GM19035 (cell line): ENCODE measurements around the gene RUNX3.
"Not testable (repeated sequence)": the region's sequence is repeated elsewhere in the genome, so short reads cannot be mapped to it uniquely, and the experiment has no call there.

Source experiments
- ATAC-seq: cut with Tn5 transposase; IDR thresholded peaks from one replicate; pipeline ENCODE4 v1.9.1; 2021; ENCODE audit not compliant: unreplicated experiment

RUNX3 gene

DNA sequence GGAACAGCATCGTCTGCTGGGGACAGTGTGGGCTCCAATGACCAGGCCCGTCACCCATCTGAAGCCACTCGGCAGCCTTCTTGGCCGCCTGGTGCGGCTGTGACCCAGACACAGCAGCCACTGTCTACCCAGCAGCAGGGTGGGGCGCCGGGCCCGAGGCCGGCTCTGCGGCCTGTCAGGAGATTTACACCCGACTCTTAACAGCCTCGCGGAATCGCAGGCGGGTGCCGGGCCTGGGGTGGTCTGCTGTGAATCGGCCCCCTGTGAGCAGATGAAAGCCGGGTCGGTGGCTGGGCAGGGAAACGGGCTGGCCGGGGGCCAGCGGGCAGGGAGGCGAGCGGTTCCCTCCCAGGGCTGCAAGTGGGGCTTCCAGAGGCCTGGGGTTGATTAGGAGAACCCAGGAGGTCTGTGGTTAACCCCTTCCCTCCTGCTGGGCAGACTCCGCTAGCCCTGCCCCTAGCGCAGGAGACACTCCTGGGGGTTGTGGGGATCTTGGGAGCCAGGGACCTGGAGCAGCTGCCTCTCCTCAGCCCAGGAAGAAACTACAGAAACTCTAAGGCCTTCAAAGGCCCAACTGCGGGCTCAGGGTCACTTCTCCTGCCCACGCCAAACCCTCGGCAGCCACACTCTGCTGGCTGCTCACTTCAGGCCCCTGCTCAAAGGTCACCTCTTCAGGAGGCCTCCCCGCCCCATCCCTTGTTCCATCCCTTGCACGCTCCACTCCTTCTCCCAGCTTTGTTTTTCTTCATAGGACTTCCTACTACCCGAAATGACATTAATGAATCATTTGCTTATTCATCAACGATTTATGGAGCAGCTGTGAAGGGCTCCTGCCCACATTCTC, 15.6 kb downstream of the RUNX3 start:
- ATAC-seq: no peak

DNA sequence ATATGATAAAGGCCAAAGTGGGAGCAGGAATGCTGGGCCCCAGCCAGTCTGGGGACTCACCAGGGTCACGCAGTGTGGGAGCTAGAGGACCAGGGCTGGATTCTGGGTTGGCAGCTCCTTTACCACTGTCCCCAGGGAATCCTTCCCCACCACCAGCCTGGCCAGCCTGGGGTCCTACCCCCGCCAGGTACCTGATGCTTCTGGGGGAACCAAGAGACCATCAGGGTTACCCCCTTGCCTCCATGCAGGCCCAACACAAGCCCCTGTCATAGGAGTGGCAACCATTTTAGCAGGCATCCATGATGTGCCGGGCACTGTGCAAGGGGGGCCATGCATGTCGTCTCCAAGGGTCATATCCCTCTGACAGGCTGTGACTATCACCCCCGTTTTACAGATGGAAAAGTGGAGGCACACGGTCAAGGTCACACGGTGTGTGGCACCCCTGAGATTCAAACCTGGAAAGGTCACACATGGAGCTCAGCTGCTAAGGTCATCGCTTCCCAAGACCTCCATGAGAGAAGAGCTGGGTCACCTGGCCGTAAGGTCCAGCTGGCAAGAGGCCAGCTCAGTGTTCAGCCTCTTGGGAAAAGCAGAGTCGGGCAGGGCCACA, 16.4 kb downstream of the RUNX3 start:
- no peak for ATAC-seq

DNA sequence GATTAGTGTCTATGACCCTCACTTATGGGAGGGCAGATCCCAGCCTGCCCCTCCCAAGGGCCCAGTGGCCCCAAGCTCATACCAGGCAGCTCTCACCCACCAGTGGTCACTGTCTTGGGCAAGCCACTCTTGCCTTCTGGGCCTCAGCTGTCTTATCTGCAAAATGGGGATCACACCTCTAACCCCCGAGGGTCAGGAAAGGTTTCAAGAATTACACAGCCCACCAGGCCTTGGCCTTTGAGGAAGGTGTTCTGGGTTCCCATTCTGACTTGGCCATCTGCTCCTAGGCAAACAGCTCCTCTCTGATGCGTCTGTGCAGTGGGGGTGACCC, 16.8 kb downstream of the RUNX3 start:
- no peak for ATAC-seq

DNA sequence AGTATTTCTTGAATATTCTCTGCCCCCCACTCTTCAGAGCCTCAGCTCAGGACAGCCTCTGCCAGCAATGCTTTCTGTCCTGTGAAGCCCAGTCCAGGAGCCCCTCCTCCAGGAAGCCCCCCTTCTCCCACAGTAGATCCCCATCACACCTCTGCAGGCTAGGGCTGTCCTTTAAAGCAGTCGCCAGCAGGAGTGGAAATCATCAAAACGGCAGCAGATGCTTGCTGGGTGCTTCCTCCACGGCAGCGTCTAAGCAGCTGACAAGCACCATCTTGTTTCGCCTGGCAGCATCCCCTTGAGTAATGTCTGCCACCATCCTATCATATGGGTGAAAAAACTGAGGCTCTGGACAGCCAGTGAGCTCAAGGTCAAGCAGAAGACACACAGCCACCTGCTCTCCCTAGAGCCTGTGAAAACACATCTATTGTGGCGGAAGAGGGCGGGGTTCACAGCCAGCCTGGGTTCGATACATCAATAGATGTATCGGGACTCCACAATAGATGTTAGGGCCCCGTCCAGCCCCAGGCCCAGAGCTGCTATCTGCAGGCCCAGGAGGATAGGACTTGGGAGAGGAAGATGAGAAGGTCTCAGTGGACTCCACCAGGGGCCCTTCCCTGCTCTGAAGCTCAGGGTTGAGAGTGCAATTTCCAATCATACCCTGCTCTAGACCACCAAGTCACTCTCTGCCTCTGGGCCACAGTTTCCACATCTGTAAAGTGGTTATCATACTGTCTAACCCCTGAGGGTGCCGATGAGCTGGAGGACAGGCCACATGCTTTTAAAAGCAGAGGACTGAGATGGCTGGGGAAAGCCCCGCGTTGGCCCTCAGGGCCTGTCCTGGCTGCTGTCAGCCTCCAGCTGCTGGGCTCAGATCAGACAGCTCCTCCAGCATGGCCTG, 17.5 kb downstream of the RUNX3 start:
- ATAC-seq: no peak

DNA sequence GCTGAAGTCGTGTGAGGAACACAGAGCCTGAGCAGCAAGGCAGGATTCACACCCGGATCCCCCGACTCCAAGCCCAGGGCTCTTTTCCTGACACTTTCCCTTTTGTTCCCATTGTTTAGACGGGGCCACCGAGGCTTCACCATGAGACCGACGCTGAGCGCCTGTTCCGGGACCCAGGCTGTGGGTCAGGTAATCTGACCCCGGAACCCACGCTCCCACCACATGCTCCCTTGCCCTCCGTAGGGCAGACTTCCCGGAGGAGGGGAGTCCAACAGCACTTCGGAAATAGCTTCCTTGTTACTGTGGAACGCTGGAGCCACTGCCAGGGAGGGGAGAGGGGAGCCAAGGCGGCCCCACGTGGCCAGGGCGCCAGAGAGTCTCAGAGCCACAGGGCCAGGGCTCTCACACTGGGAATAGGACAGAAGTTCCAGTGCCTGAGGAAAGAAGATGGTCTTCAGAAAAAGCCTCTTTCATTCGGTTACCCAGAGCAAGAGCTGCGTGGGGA, 18.4 kb downstream of the RUNX3 start:
- no peak for ATAC-seq

DNA sequence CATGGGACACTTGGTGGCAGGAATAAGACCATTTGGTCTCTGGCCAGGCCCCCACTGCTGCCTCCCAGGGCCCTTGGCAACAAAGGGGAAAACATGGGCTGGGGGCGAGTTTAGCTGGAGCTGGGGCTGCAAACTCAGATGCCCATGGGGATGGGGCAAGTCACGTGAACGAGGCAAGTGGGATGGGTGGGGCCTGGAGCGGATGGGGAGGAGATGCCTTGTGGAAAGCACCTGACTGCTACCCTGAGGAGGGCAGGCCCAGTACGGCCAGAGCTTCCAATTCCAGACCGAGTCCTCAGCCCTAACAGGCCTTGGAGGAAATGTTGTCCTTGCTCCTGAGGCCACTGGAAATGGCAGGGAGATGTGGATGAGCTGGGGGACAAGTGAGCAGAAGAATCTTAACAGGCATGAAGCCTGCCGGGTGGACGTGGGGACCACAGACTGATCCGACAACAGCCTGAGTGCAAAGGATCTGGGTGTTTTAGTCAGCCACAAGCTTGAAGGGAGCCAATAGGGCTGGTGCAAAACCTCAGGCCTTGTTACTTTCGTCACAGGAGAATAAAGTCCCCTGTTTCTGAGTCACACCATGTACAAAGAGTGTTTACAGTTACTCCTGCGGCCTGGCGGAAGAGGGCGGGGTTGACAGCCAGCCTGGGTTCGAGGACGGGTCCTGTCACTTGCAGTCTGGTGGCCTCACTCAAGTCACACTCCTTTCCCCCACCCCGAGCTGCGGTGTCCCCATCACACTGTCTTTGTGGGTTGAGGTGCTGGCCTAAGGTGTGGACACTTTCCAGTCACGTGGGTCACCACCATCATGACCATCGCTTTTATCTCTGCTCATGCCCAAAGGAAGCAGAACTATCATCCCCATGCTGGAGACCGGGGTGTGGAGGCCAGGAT, 19.1 kb downstream of the RUNX3 start:
- no peak for ATAC-seq

DNA sequence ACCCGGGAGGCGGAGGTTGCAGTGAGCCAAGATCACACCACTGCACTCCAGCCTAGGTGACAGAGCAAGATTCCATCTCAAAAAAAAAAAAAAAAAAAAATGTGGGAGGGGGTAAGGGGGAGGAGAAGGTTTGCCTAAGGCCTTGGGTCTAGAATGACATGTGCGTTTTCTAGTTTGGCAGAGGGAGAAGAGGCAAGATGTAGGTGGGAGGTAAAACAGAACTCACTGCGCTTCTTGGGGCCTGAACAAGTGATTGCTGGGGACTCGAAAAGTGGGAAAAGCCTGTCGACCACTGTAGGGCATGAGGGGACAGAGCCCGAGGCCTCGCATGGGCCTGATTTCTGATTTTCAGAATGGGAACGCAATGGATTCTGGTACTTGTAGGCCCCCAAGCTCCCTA, 19.9 kb downstream of the RUNX3 start:
- ATAC-seq: no peak

DNA sequence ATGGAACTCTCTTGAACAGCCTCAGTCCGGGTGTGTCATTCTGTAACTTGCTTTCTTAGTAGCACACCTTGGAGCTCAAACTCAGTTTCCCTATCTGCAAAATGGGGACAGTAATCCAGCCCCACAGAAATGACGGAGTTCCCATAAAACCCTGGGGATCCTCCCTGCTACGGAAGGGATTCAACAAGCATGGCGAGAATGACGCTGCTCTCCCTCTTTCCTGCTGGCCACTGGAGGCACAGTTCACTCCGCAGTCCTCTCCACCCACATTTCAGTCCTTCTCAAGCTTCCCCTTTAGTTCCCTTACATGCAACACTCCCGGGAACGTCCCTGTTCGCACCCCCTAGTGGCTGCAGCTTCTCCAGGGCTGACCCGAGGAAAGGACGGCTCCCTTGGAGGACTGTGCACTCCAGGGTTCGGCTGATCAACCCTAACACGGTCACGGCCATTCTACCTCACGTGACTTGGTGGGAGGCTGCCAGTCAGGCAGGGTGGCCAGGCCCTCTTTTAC, 20.6 kb downstream of the RUNX3 start:
- no peak for ATAC-seq

DNA sequence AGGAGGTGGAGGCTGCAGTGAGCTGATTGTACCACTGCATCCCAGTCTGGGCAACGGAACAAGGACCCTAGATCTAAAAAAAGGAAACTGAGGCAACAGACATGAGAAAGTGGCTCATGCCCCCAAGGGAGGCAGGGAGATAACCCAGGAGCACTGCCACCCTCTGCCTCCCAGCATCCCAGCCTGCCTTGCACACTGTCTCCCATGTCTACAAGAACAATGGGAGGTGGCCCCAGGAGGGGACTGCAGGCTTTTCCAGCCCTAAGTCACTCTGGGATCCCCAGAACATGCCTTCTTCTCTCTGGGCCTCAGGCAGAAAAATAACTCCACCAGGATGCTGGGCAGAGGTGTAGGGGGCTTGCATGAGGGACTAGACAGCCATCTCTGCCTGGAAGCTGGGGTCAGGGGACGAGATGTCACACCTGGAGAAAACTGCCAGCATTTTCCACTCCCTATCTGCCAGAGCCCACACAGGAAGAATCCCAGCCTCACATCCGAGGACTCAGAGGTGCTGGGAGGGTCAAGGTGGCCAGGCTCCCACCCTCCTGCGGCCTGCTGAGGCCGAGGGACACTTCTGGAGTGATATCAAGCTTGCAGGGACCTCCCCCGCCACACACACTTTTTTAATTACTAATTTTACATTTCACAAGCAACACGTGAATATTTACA, 21.4 kb downstream of the RUNX3 start:
- ATAC-seq: no peak

DNA sequence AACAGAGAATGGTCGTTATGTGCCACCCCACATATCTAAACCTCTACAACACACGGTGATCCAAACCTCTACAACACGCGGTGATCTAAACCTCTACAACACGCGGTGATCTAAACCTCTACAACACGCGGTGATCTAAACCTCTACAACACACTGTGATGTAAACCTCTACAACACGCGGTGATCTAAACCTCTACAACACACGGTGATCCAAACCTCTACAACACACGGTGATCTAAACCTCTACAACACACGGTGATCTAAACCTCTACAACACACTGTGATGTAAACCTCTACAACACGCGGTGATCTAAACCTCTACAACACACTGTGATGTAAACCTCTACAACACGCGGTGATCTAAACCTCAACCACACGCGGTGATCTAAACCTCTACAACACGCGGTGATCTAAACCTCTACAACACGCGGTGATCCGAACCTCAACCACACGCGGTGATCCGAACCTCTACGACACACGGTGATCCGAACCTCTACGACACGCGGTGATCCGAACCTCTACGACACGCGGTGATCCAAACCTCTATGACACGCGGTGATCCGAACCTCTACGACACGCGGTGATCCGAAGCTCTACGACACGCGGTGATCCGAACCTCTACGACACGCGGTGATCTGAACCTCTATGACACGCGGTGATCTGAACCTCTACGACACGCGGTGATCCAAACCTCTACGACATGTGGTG, 22.3 kb downstream of the RUNX3 start:
- not testable (repeated sequence) for ATAC-seq

DNA sequence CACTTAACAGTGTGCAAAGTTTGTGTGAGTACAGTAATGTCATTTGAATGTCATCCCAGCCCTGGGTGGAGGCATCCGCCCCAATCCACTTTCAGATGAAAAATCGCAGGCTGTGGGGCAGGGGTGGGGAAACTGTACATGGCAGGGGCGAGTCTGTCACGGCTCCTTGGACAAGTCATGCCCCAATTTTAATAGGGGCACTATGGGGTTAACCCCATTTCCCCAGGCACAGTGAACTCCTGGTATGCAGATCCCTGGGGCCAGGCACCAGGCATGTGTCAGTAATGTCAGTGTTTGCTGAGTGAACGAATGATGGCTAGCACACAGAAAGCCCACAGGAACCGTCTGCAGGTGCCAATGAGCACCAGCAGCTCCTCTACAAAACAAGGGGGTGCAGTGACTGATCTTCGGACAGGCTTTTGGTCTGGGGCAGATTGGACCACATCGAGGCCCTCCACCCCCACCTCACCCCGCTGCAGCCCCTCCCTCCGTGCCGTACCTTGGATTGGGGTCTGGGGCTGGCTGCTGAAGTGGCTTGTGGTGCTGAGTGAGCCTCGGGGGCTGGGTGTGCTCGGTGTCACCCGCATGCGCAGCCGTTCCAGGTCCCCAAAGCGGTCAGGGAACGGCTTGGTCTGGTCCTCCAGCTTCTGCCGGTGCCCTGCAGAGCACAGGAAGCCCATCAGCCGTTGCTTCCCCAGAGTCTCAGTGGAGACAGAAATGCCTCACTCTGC, 23.2 kb downstream of the RUNX3 start:
- no peak for ATAC-seq

DNA sequence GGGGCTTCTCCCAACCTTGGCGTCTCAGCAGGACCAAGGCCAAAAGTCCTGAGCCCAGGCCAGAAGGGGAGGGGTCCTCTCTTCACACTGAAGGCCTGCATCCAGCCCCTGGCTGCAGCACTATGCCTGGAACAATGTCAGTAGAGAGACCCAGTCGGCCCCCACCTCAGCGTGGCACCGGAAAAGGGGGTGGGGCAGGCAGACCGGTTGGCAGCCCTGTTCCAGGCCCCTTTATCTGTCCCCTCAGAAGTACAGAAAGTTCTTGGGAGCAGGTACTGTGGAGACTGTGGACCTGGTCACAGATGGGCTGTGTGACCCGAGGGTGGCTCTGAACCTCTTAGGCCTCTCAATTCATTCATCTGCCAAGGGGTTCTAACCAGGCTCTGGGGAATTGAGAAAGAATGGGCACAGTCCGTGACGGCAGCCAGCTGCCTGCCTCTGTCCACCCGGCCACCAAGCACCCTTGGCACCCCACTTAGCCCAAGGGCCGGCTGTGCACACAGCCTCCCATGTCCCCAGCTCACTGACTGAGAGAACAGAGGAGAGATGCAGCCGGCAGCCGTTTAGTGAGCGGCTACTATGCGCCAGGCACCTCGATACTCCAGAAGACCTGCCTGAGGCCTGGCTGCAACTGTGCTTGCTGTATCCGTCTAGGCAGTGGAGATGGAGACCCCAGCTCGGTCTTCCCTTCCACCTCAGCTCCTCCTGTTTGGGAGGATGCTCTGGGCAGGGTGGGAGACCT, 23.9 kb downstream of the RUNX3 start:
- no peak for ATAC-seq

DNA sequence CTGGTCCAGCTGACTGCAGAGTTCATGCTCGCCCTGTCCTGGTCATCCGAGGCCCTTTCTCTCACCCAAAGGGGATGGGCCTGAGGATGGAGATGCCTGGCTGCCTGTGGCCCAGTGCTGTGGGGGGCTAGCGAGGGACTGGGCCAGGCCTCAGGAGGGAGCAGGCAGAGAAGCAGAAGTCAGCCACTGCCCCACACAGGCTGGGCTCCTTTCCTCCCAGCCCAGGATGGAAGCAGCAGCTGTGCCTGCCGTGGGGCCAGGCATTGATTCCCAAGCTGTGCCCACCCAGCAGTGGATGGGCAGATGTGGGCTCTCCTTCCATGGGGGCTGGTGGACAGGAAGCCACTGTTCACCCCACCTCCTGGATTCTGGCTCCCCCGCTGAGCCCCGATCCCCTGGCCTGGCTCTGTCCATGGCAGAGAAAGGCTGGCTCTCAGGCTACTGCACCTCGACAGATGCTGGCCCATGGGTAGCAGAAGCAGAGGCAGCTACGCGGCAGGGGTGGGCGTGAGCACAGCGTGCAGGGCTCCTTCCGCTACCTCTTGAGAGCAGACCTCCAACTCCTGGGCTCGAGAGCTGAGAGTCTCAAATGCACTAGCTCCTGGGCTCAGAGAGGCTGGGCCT, 24.6 kb downstream of the RUNX3 start:
- no peak for ATAC-seq

DNA sequence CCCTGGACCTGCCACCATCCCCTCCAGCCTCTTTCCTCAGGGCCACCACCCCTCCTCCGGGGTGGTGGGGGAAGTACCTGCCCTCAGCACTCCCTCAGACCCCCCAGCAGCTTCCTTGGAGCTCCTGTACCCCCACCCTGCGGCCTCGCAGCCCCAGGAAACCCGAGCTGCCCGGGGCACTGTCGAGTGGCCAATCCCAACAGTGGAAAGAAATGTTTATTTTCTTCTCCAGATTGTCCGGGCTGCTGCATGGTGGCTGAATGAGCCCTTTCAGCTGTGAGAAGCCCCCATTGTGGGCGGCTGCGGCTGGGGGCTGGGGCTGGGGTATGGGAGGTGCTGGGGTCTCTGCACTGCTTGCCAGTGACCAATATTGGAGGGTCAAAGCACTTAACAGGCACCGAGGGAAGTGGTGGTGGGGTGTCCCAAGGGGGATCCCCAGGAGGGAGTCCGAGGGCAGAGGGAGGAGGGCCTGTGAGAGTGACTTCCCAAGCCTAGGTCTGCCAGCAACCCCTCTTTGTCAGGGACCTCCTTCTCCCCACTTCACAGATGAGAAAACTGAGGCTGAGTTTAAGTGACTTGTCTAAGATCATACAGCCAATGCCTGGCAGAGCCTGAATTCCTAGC, 25.2 kb downstream of the RUNX3 start:
- no peak for ATAC-seq

DNA sequence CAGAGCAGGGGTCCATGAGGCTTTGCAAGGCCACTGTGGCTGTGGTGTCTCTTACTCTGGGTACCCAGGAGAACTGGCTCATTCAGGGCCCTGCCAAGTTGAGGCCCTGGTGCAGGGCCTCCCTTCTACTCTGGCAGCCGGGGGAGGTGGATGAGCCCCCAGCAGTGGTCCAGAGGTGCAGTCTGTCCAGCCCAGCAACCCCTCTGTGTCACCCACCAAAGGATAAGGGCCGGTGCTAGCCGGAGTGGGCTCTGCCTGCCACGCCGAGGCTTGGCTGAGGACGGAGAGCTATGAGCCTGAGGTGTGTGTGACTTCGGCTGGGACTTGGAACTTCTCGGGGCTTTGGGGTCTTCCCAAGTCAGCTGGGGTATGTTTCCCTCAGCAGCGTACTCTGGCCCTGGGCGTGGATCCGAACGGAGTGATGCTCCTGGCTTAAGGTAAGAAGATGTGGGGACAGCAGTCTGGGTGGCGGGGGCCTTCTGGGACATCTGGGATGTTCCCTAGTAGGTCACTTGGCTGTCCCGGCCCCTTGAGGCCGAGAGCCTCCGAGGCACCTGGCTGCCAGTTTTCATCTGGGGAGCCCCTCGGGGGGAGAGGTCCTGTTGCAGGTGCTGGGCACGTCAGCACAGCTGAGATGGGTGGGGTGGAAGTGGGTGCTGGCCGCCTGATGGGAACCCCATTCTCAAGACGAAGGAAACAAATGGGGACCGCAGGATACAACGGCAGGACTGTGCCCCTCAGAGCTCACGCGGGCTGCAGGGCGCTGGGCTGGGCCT, 25.9 kb downstream of the RUNX3 start:
- ATAC-seq: no peak

DNA sequence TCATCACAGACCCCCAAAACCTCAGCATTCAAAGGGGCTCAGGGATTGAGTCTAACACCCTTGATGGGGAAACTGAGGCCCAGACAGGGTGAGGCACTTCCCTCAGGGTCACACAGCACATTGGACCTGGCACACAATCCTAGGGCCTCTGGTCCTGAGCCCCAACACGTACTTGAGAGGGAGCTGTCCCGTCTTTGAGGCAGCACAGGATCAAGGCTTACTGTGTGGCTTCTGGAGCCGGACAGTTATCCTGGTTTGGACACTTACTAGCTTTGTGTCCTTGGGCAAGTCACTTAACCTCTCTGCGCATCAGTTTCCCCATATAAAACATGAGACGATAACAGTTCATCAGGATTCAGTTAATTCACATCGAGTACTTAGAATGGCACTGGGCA, 26.5 kb downstream of the RUNX3 start:
- ATAC-seq: no peak
